Uterus (tissue), 2 donors: ENCODE measurements around the gene TMEM204.

Experiments
- POLR2A ChIP-seq, 2 donors: fragments of 450-650 bp; IDR thresholded peaks; one replicate each; pipeline ENCODE4 v1.6.1; 2016; ENCODE audit warnings: antibody characterized with exemption in 2 of 2, mild to moderate bottlenecking in 1 of 2, moderate library complexity in 1 of 2
- TF ChIP-seq, protein P1 (sequence below), 4 experiments: fragments of 200-600 bp in 2 of 4; fragments of 450-650 bp in 2 of 4; sonication (generic) in 2 of 4; IDR thresholded peaks; one replicate each; pipeline ENCODE4 v1.5.1; 2016 to 2019; ENCODE audit warnings: antibody characterized with exemption in 4 of 4, mild to moderate bottlenecking in 2 of 4, moderate library complexity in 1 of 4

DNA sequence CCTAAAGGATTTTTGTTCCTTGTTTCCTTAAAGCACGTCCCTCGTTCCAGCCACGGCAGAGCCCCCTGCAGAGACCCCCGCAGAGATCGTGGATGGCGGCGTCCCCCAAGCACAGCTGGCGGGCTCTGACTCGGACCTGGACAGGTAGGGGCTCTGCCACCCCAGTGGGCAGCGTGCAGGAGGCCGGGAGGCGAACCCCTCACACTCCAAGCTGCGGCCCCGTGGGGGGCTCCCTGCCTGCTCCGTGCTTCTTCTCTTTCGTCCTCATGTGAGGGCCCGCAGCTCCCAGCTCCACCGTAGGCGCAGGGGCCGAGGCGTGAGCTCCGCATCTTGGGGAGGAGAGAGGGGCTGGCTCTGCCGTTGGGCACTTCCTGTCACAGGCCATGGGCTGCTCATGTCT lies 31.8 kb upstream of the TMEM204 start:
- no peak for TF ChIP-seq POLR2A (IDR thresholded peaks at IDR 0.05)
- TF ChIP-seq, protein P1, sequence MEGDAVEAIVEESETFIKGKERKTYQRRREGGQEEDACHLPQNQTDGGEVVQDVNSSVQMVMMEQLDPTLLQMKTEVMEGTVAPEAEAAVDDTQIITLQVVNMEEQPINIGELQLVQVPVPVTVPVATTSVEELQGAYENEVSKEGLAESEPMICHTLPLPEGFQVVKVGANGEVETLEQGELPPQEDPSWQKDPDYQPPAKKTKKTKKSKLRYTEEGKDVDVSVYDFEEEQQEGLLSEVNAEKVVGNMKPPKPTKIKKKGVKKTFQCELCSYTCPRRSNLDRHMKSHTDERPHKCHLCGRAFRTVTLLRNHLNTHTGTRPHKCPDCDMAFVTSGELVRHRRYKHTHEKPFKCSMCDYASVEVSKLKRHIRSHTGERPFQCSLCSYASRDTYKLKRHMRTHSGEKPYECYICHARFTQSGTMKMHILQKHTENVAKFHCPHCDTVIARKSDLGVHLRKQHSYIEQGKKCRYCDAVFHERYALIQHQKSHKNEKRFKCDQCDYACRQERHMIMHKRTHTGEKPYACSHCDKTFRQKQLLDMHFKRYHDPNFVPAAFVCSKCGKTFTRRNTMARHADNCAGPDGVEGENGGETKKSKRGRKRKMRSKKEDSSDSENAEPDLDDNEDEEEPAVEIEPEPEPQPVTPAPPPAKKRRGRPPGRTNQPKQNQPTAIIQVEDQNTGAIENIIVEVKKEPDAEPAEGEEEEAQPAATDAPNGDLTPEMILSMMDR (IDR thresholded peaks at IDR 0.05), result no peak
